ENCODE data around the gene NCOA1. TPM values are rescaled to one million over a fixed set of nuclear protein-coding genes. Genes with fewer than 3 reads are reported as not detected.
A peak's percentile ranks its signal among the peaks of the same experiment; 100 is the strongest.

The NCOA1 gene
- 7.5 and 8.1 TPM in 2 replicates for polyA plus RNA-seq (2013)

GRCh38 chr2:24490690-24491541 lies at the start of gene NCOA1:
Gene NCOA1, plus strand, starts transcription at chr2:24491254. Its CDS starts 167,424 bp downstream, at chr2:24658678.
- Histone ChIP-seq H3K14ac (ENCODE audit: low read length) (peak within 1 kb of the TSS; percentile 72), H4K91ac (ENCODE audit: low read depth, low read length) (peak within 1 kb of the TSS; percentile 88), H3K79me1 (ENCODE audit: low read length) (peaks cover 4% of the 10 kb centered on the region), H3K18ac (ENCODE audit: low read length) (peak within 1 kb of the TSS; percentile 46), H3K4ac (ENCODE audit: low read depth, low read length) (no peak within 1 kb of the TSS), H2BK12ac (ENCODE audit: low read length) (peak within 1 kb of the TSS; percentile 23), H2AFZ (ENCODE audit: insufficient read depth, low read length, poor library complexity) (peak within 1 kb of the TSS; percentile 75), H4K8ac (ENCODE audit: low read depth, low read length) (peak within 1 kb of the TSS; percentile 76), H3K4me3 (ENCODE audit: low read depth, low read length) (peak within 1 kb of the TSS; percentile 99), H3K4me1 (ENCODE audit: control insufficient read depth in 1 of 2, insufficient read depth in 2 of 2, low read length in 2 of 2) (peaks cover 10 to 12% of the 10 kb centered on the region in 2 experiments), H2AK5ac (ENCODE audit: low read length) (no peak within 1 kb of the TSS), H2BK120ac (ENCODE audit: insufficient read depth, low read length, poor library complexity) (peak within 1 kb of the TSS; percentile 59), H3K9ac (ENCODE audit: low read length) (peak within 1 kb of the TSS; percentile 97), H3K79me2 (ENCODE audit: control insufficient read depth, insufficient read depth, low read length, poor library complexity) (peaks cover 4% of the 10 kb centered on the region), H3K9me3 (ENCODE audit: insufficient read depth, low read depth, low read length) (no peaks in the 10 kb centered on the region), H3K23ac (ENCODE audit: low read length) (no peak within 1 kb of the TSS), H3K36me3 (ENCODE audit: control insufficient read depth in 1 of 2, insufficient read depth in 2 of 2, low read length in 2 of 2) (no peaks in the 10 kb centered on the region), H2BK5ac (ENCODE audit: low read depth, low read length, poor library complexity) (peak within 1 kb of the TSS; percentile 87), H3K4me2 (ENCODE audit: low read length) (peak within 1 kb of the TSS; percentile 94), H4K12ac (ENCODE audit: low read depth, low read length) (peak within 1 kb of the TSS; percentile 67), H3K27me3 (ENCODE audit: insufficient read depth, low read length) (no peaks in the 10 kb centered on the region), H3K27ac (ENCODE audit: low read depth, low read length) (peak within 1 kb of the TSS; percentile 91)
- no CpG with 5 or more reads among the region's 113 CpGs for WGBS (ENCODE audit: extremely low coverage, insufficient coverage, insufficient read length)
- DNase-seq, result peak; percentile 95 to 97

- no peaks in the 10 kb centered on the region for H3K36me3 ChIP-seq (ENCODE audit: control insufficient read depth in 1 of 2, insufficient read depth in 2 of 2, low read length in 2 of 2)
- no peak overlapping the region for H2AK5ac ChIP-seq (ENCODE audit: low read length)
- no peak overlapping the region for H2AFZ ChIP-seq (ENCODE audit: insufficient read depth, low read length, poor library complexity)
- no peaks in the 10 kb centered on the region for H3K27me3 ChIP-seq (ENCODE audit: insufficient read depth, low read length)
- no peak overlapping the region for H4K8ac ChIP-seq (ENCODE audit: low read depth, low read length)
- H3K79me1 ChIP-seq (ENCODE audit: low read length), result no peaks in the 10 kb centered on the region
- no peaks in the 10 kb centered on the region for H3K4me1 ChIP-seq (ENCODE audit: control insufficient read depth in 1 of 2, insufficient read depth in 2 of 2, low read length in 2 of 2)
- no peak overlapping the region for H3K9ac ChIP-seq (ENCODE audit: low read length)
- H3K9me3 ChIP-seq (ENCODE audit: insufficient read depth, low read depth, low read length), result peaks cover 4% of the 10 kb centered on the region
- no peak overlapping the region for H3K4me3 ChIP-seq (ENCODE audit: low read depth, low read length)
- no peak overlapping the region for H4K12ac ChIP-seq (ENCODE audit: low read depth, low read length)
- no CpG with 5 or more reads among the region's 1 CpG for WGBS (ENCODE audit: extremely low coverage, insufficient coverage, insufficient read length)
- no peak overlapping the region for H3K18ac ChIP-seq (ENCODE audit: low read length)
- H3K23ac ChIP-seq (ENCODE audit: low read length), result no peak overlapping the region
- H3K14ac ChIP-seq (ENCODE audit: low read length), result no peak overlapping the region
- no peak overlapping the region for H4K91ac ChIP-seq (ENCODE audit: low read depth, low read length)
- H2BK5ac ChIP-seq (ENCODE audit: low read depth, low read length, poor library complexity), result no peak overlapping the region
- no peak overlapping the region for H2BK120ac ChIP-seq (ENCODE audit: insufficient read depth, low read length, poor library complexity)
- no peak overlapping the region for H3K27ac ChIP-seq (ENCODE audit: low read depth, low read length)
- no peak overlapping the region for H2BK12ac ChIP-seq (ENCODE audit: low read length)
- no peak overlapping the region for H3K4me2 ChIP-seq (ENCODE audit: low read length)
- no peaks in the 10 kb centered on the region for H3K79me2 ChIP-seq (ENCODE audit: control insufficient read depth, insufficient read depth, low read length, poor library complexity)
- peak in 1 of 2 donors; percentile 12 for DNase-seq
- H3K4ac ChIP-seq (ENCODE audit: low read depth, low read length), result no peak overlapping the region
Measured at GRCh38 chr2:24448797-24449196, 42.3 kb upstream of the NCOA1 start.

- no peak overlapping the region for H3K18ac ChIP-seq (ENCODE audit: low read length)
Measured at GRCh38 chr2:24449344-24449743, 41.7 kb upstream of the NCOA1 start.

GRCh38 chr2:24451805-24452501 lies 39.1 kb upstream of the NCOA1 start:
- WGBS (ENCODE audit: extremely low coverage, insufficient coverage, insufficient read length), result no CpG with 5 or more reads among the region's 7 CpGs
- no peaks in the 10 kb centered on the region for H3K36me3 ChIP-seq (ENCODE audit: control insufficient read depth in 1 of 2, insufficient read depth in 2 of 2, low read length in 2 of 2)

More at GRCh38 chr2:24449344-24449743, 41.7 kb upstream of the NCOA1 start:
- Histone ChIP-seq H3K14ac (ENCODE audit: low read length) (no peak overlapping the region), H3K23ac (ENCODE audit: low read length) (no peak overlapping the region), H3K9ac (ENCODE audit: low read length) (no peak overlapping the region), H3K79me1 (ENCODE audit: low read length) (no peaks in the 10 kb centered on the region), H4K91ac (ENCODE audit: low read depth, low read length) (no peak overlapping the region), H4K8ac (ENCODE audit: low read depth, low read length) (no peak overlapping the region), H2BK120ac (ENCODE audit: insufficient read depth, low read length, poor library complexity) (no peak overlapping the region), H3K4ac (ENCODE audit: low read depth, low read length) (no peak overlapping the region), H2BK5ac (ENCODE audit: low read depth, low read length, poor library complexity) (no peak overlapping the region), H3K79me2 (ENCODE audit: control insufficient read depth, insufficient read depth, low read length, poor library complexity) (no peaks in the 10 kb centered on the region), H3K4me1 (ENCODE audit: control insufficient read depth in 1 of 2, insufficient read depth in 2 of 2, low read length in 2 of 2) (no peaks in the 10 kb centered on the region), H3K4me2 (ENCODE audit: low read length) (no peak overlapping the region), H2AK5ac (ENCODE audit: low read length) (no peak overlapping the region), H2AFZ (ENCODE audit: insufficient read depth, low read length, poor library complexity) (no peak overlapping the region), H3K27me3 (ENCODE audit: insufficient read depth, low read length) (no peaks in the 10 kb centered on the region), H3K4me3 (ENCODE audit: low read depth, low read length) (no peak overlapping the region), H3K9me3 (ENCODE audit: insufficient read depth, low read depth, low read length) (peaks cover 4% of the 10 kb centered on the region), H4K12ac (ENCODE audit: low read depth, low read length) (no peak overlapping the region), H2BK12ac (ENCODE audit: low read length) (no peak overlapping the region), H3K36me3 (ENCODE audit: control insufficient read depth in 1 of 2, insufficient read depth in 2 of 2, low read length in 2 of 2) (no peaks in the 10 kb centered on the region), H3K27ac (ENCODE audit: low read depth, low read length) (no peak overlapping the region)
- no CpG with 5 or more reads among the region's 1 CpG for WGBS (ENCODE audit: extremely low coverage, insufficient coverage, insufficient read length)
- DNase-seq, result no peak

More at GRCh38 chr2:24451805-24452501, 39.1 kb upstream of the NCOA1 start:
- no peaks in the 10 kb centered on the region for H3K79me2 ChIP-seq (ENCODE audit: control insufficient read depth, insufficient read depth, low read length, poor library complexity)
- no peak overlapping the region for H3K27ac ChIP-seq (ENCODE audit: low read depth, low read length)
- H2AK5ac ChIP-seq (ENCODE audit: low read length), result no peak overlapping the region
- H2BK12ac ChIP-seq (ENCODE audit: low read length), result no peak overlapping the region
- H2AFZ ChIP-seq (ENCODE audit: insufficient read depth, low read length, poor library complexity), result no peak overlapping the region
- H2BK5ac ChIP-seq (ENCODE audit: low read depth, low read length, poor library complexity), result no peak overlapping the region
- no peak overlapping the region for H3K4me2 ChIP-seq (ENCODE audit: low read length)
- H3K23ac ChIP-seq (ENCODE audit: low read length), result no peak overlapping the region
- H3K27me3 ChIP-seq (ENCODE audit: insufficient read depth, low read length), result no peaks in the 10 kb centered on the region
- H4K91ac ChIP-seq (ENCODE audit: low read depth, low read length), result no peak overlapping the region
- no peak overlapping the region for H3K4me3 ChIP-seq (ENCODE audit: low read depth, low read length)
- no peaks in the 10 kb centered on the region for H3K79me1 ChIP-seq (ENCODE audit: low read length)
- no peak overlapping the region for H3K9ac ChIP-seq (ENCODE audit: low read length)
- H3K14ac ChIP-seq (ENCODE audit: low read length), result no peak overlapping the region
- H4K12ac ChIP-seq (ENCODE audit: low read depth, low read length), result no peak overlapping the region
- DNase-seq, result no peak
- H3K9me3 ChIP-seq (ENCODE audit: insufficient read depth, low read depth, low read length), result peaks cover 4% of the 10 kb centered on the region
- no peaks in the 10 kb centered on the region for H3K4me1 ChIP-seq (ENCODE audit: control insufficient read depth in 1 of 2, insufficient read depth in 2 of 2, low read length in 2 of 2)
- no peak overlapping the region for H2BK120ac ChIP-seq (ENCODE audit: insufficient read depth, low read length, poor library complexity)
- H4K8ac ChIP-seq (ENCODE audit: low read depth, low read length), result no peak overlapping the region
- H3K18ac ChIP-seq (ENCODE audit: low read length), result no peak overlapping the region
- H3K4ac ChIP-seq (ENCODE audit: low read depth, low read length), result no peak overlapping the region
